HG02870 (cell line): ENCODE measurements around the gene KIF19.

Source experiments
- ATAC-seq: cut with Tn5 transposase; IDR thresholded peaks from one replicate; pipeline ENCODE4 v1.9.1; 2021; ENCODE audit warnings: mild to moderate bottlenecking, moderate library complexity; ENCODE audit not compliant: unreplicated experiment

Gene KIF19

DNA sequence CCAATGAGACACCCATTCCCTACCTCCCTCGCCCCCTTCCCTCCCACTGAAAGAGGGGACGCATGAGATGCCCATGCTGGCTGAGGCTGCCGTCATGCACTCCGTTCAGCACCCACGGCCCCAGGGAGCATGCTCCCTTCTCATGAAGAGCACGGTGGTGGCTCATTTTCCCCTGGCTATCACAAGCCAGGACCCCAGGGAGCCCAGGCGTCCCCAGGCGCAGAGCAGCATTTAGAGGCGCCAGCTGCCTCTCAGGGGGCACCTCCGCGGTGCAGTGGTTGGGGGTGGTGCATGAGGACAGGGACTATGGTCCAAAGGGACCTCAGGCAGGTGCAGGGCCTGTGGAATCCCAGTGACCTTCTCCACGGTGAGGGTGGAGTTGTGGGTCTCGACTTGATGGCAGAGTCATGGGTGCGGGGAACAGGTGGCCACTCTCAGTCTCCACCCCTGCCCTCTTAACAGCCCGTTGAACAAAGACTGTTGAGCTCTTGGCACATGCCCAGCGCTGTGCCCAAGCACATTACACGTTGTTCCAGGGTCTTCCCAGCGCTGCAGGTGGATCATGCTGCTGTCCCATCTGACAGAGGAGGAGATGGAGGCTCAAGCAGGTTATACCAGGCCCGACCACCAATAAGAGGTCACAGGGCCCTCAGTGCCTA is 13.6 kb downstream of the KIF19 start:
- no peak for ATAC-seq

- ATAC-seq: no peak
These were observed 14.5 kb downstream of the KIF19 start for GRCh38 chr17:74340470-74341023.

- ATAC-seq: no peak
These were observed 16.2 kb downstream of the KIF19 start for GRCh38 chr17:74342224-74342623.

GRCh38 chr17:74343121-74343520 is 17.1 kb downstream of the KIF19 start:
- no peak for ATAC-seq

DNA sequence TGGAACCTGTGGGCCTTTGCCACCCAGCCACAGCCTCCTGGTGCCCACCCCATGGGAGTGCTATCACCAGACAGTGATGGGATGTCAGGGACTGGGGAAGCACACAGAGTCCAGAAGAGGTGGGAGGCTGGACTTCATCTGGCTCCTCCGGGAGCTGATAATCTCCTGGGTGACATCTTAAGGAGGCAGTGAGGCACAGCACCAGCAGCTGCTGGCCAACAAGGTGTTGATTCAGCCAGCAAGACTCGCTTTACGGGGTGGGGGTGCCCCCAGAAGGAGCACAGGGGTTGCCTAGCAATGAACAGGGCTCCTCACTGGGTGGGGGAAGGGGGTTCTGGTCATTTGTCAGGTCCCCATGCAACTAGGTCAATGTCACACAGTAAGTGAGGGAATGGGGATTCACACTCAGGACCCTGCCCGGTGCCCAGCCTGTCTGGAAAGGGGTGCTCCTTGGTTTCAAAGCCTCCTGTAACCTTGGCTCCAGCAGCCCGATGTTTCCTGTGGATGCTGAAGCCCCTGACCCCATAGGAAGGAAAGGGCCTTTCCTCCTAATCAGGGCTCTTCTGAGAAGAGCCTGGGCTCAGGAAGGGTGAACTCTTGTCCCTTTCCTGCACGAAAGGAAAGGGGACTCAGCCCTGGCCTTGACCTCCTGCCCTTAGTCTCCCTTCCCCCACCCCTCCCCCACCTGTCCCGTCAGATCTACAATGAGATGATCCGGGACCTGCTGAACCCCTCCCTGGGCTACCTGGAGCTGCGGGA is 17.7 kb downstream of the KIF19 start:
- no peak for ATAC-seq

DNA sequence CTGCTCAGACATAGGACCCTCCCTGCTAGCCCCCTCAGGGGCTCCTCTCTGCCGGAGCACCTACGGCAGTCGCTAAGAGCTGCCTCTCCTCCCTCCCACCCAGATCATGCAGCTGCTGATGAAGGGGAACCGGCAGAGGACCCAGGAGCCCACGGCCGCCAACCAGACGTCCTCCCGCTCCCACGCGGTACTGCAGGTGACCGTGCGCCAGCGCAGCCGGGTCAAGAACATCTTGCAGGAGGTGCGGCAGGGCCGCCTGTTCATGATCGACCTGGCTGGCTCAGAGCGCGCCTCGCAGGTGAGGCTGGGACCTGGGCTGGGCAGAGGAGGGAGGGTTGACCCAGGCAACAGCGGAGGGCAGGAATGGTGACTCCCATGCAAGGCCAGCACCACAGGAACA is 18.6 kb downstream of the KIF19 start:
- ATAC-seq: no peak

GRCh38 chr17:74345433-74346241 is 19.6 kb downstream of the KIF19 start:
- ATAC-seq: no peak

GRCh38 chr17:74347646-74348045 is 21.6 kb downstream of the KIF19 start:
- ATAC-seq: no peak

GRCh38 chr17:74349120-74349519 is 23.1 kb downstream of the KIF19 start:
- ATAC-seq: no peak

DNA sequence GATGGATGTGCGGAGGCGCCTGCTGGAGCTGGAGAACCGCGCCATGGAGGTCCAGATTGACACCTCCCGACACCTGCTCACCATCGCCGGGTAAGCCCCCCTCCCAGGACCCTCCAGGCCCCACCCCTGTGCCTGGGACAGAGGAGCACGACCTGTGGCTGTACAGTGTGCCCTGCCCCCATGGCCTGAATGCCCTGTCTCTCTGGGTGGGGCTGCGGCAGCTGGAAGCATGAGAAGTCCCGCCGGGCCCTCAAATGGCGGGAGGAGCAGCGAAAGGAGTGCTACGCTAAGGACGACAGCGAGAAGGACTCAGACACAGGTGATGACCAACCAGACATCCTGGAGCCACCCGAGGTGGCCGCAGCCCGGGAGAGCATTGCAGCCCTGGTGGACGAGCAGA is 24.5 kb downstream of the KIF19 start:
- ATAC-seq: no peak

DNA sequence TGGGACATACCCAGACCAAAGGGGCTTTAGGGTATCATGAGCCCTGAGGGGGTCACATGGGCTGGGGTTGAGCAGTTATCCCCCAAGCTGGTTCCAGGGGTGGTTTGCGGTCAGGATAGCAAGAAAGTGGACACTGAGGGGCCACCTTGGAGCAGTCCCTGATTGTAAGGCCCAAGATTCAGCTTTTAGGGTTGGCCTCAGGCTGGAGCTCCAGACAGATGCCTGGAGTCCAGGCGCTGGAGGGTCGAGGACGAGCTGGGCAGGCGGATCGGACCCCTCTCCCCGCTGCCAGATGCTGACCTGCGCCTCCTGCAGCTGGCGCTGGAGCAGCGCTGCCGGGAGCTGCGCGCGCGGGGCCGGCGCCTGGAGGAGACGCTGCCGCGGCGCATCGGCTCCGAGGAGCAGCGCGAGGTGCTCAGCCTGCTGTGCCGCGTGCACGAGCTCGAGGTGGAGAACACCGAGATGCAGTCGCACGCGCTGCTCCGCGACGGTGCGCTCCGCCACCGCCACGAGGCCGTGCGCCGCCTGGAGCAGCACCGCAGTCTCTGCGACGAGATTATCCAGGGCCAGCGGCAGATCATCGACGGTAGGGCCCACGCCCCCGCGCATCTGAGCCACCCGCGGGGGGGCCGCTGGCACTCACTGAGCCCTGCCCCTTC is 25.7 kb downstream of the KIF19 start:
- no peak for ATAC-seq

GRCh38 chr17:74353446-74354060 is 27.5 kb downstream of the KIF19 start:
- ATAC-seq: no peak

DNA sequence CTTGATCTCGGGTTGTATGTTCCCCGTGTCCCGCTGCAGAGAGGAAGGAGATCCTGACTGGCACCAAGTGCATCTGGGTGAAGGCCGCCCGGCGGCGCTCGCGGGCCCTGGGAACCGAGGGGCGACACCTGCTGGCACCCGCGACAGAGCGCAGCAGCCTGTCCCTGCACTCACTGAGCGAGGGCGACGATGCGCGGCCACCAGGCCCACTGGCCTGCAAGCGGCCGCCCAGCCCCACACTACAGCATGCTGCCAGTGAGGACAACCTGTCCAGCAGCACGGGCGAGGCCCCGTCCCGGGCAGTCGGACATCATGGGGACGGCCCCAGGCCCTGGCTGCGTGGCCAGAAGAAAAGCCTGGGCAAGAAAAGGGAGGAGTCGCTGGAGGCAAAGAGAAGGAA is 28.1 kb downstream of the KIF19 start:
- ATAC-seq: no peak

- no peak for ATAC-seq
These were observed 28.5 kb downstream of the KIF19 start for GRCh38 chr17:74354561-74354960.

- no peak for ATAC-seq
These were observed 29.0 kb downstream of the KIF19 start for GRCh38 chr17:74355065-74355464.

- no peak for ATAC-seq
These were observed 30.8 kb downstream of the KIF19 start for GRCh38 chr17:74356646-74357465.

- no peak for ATAC-seq
These were observed 31.4 kb downstream of the KIF19 start for GRCh38 chr17:74357466-74357809.

- ATAC-seq: no peak
These were observed 32.7 kb downstream of the KIF19 start for GRCh38 chr17:74358697-74359096.

- ATAC-seq: no peak
These were observed 33.9 kb downstream of the KIF19 start for GRCh38 chr17:74359916-74360315.

DNA sequence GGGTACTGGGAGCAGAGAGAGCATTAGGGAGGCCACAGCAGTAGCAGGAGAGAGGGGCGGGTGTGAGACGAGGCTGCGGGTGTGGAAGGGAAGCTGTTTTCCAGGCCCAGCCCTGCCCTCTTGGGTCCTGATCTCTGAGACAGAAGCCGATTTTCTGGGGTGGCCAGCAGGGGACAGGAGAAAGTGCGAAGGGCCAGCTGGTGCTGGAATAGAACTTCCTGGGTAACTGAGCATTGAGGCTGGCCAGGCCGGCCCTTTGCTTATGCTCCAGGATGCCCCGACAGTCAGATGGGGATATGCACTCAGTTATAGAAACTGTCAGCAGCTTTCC is 34.8 kb downstream of the KIF19 start:
- ATAC-seq: no peak
